Gastrocnemius medialis (tissue), 4 donors: ENCODE measurements around the gene GPRIN1. TPM values are rescaled to one million over a fixed set of nuclear protein-coding genes. Genes with fewer than 3 reads are reported as not detected.

Experiments used
- ATAC-seq, 2 donors: fragments of 150-250 bp; one replicate each; pipeline ENCODE4 v1.9.1; 2016
- DNase-seq, 2 donors: peaks; one replicate each; pipeline ENCODE4 v3.0.0-alpha.2; 2019
- H3K27ac ChIP-seq, 4 donors: fragments of 200-600 bp; sonication (generic); 1 replicate in 1 of 4; 2 replicates in 3 of 4; pipeline ENCODE4 v1.5.1; 2016 to 2018; ENCODE audit warnings: mild to moderate bottlenecking in 2 of 4, moderate library complexity in 1 of 4
- H3K27me3 ChIP-seq, 3 donors: fragments of 200-600 bp; sonication (generic) in 2 of 3; 1 replicate in 1 of 3; 2 replicates in 2 of 3; pipeline versions ENCODE4 v1.5.1 to v1.6.0; 2016 to 2019; ENCODE audit warnings: mild to moderate bottlenecking in 1 of 3, moderate library complexity in 1 of 3
- H3K36me3 ChIP-seq, 2 donors: fragments of 200-600 bp; sonication (generic) in 1 of 2; one replicate each; pipeline ENCODE4 v1.5.1; 2017 to 2018
- H3K4me1 ChIP-seq, 2 donors: fragments of 200-600 bp; sonication (generic) in 1 of 2; one replicate each; pipeline ENCODE4 v1.5.1; 2016 to 2017; ENCODE audit warnings: mild to moderate bottlenecking in 2 of 2
- H3K4me3 ChIP-seq, 4 donors: fragments of 200-600 bp; sonication (generic) in 3 of 4; 1 replicate in 1 of 4; 2 replicates in 3 of 4; pipeline ENCODE4 v1.5.1; 2016 to 2019; ENCODE audit warnings: mild to moderate bottlenecking in 2 of 4
- H3K9me3 ChIP-seq, 3 donors: fragments of 200-600 bp; sonication (generic) in 2 of 3; 1 replicate in 1 of 3; 2 replicates in 2 of 3; pipeline ENCODE4 v1.5.1; 2016 to 2019
- CTCF ChIP-seq, 5 experiments: fragments of 450-650 bp in 3 of 5; fragments of 200-600 bp in 2 of 5; sonication (generic) in 2 of 5; IDR thresholded peaks in 4 of 5; conservative IDR thresholded peaks in 1 of 5; 1 replicate in 4 of 5; 2 replicates in 1 of 5; pipeline ENCODE4 v1.5.1; 2016 to 2019; ENCODE audit warnings: antibody characterized with exemption in 5 of 5, mild to moderate bottlenecking in 3 of 5, moderate library complexity in 3 of 5
- POLR2A ChIP-seq, 2 donors: fragments of 450-650 bp; IDR thresholded peaks; one replicate each; pipeline ENCODE4 v1.6.1; 2017; ENCODE audit warnings: antibody characterized with exemption in 2 of 2, mild to moderate bottlenecking in 2 of 2, moderate library complexity in 2 of 2
- in situ Hi-C, 4 donors: fragments of 200-750 bp; cut with MboI; loops; one replicate each; pipeline versions ENCODE4 v1.15.0 to v1.8.0; 2017; ENCODE audit warnings: low sequenced_read_pairs in 4 of 4
- intact Hi-C: fragments of 100-400 bp; cut with DNase I; formaldehyde crosslinking; loops from one replicate; pipeline ENCODE4 v1.15.1; 2023; ENCODE audit warnings: low total_unique reads
- total RNA-seq, 4 donors: library from RNA; depleted of rRNA; stranded (reverse); fragments of >200 nt; gene quantifications; one replicate each; pipeline versions ENCODE4 v1.1.0 to v1.2.3, GENCODE V29; 2016

Gene GPRIN1
- total RNA-seq, 4 donors from 2014 or later = 0.35 to 0.78 (median 0.47) TPM

GRCh38 chr5:176656467-176656990 is 46.6 kb upstream of the GPRIN1 start:
- H3K4me1 ChIP-seq = peaks cover 0 to 4% of the 10 kb centered on the region in 2 donors
- no peak overlapping the region for H3K27ac ChIP-seq
- no peak for DNase-seq
- in situ Hi-C loops = loop anchor here in 2 of 4 donors (25.0 kb wide), 2 partner anchors 306 to 456 kb away; no protein-coding TSS in a partner anchor
- H3K27me3 ChIP-seq = no peaks in the 10 kb centered on the region
- intact Hi-C loops = loop anchor here (5.0 kb wide), 1 partner anchor 301 kb away; no protein-coding TSS in a partner anchor
- H3K4me3 ChIP-seq = no peak overlapping the region
- ATAC-seq = no peak
- H3K36me3 ChIP-seq = peaks cover 0 to 8% of the 10 kb centered on the region in 2 donors
- TF ChIP-seq POLR2A (IDR thresholded peaks at IDR 0.05) (no peak), CTCF (IDR thresholded peaks at IDR 0.05 in 4 of 5, conservative IDR thresholded peaks at IDR 0.05 in 1 of 5) (no peak)
- H3K9me3 ChIP-seq = no peaks in the 10 kb centered on the region

DNA sequence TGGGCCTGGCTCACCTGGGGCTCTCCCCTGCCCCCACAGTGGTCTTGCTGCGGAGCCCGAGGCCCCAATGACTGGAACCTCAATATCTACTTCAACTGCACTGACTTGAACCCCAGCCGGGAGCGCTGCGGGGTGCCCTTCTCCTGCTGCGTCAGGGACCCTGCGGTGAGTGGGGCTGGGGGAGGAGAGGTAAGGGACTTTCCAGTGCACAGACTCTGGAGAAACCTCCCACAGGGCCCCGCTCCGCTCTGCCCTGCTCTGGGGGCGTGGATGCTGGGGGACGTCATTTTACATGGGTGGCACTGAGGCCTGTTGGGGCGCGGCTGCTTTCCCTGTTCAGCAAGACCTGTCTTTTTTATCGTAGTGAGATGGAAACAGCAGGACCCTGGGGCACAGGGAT is 44.9 kb upstream of the GPRIN1 start:
- no peak for ATAC-seq
- Histone ChIP-seq H3K27ac (no peak overlapping the region), H3K9me3 (no peaks in the 10 kb centered on the region), H3K27me3 (no peaks in the 10 kb centered on the region), H3K4me1 (peaks cover 0 to 4% of the 10 kb centered on the region in 2 donors), H3K36me3 (peaks cover 0 to 8% of the 10 kb centered on the region in 2 donors), H3K4me3 (no peak overlapping the region)
- intact Hi-C loops (loop anchor here (5.0 kb wide), 1 partner anchor 302 kb away; no protein-coding TSS in a partner anchor), in situ Hi-C loops (loop anchor here in 2 of 4 donors (25.0 kb wide), 2 partner anchors 307 to 457 kb away; no protein-coding TSS in a partner anchor)
- DNase-seq = no peak
- no peak for TF ChIP-seq CTCF (IDR thresholded peaks at IDR 0.05 in 4 of 5, conservative IDR thresholded peaks at IDR 0.05 in 1 of 5)

GRCh38 chr5:176653401-176654385 is 43.7 kb upstream of the GPRIN1 start:
- DNase-seq (no peak), ATAC-seq (no peak)
- Histone ChIP-seq H3K4me1 (peaks cover 0 to 4% of the 10 kb centered on the region in 2 donors), H3K27ac (no peak overlapping the region), H3K27me3 (no peaks in the 10 kb centered on the region), H3K36me3 (peaks cover 0 to 8% of the 10 kb centered on the region in 2 donors), H3K9me3 (no peaks in the 10 kb centered on the region), H3K4me3 (no peak overlapping the region)
- in situ Hi-C loops = loop anchor here in 2 of 4 donors (25.0 kb wide), 2 partner anchors 309 to 459 kb away; no protein-coding TSS in a partner anchor
- intact Hi-C loops = no loop called here
- no peak for TF ChIP-seq POLR2A (IDR thresholded peaks at IDR 0.05)

DNA sequence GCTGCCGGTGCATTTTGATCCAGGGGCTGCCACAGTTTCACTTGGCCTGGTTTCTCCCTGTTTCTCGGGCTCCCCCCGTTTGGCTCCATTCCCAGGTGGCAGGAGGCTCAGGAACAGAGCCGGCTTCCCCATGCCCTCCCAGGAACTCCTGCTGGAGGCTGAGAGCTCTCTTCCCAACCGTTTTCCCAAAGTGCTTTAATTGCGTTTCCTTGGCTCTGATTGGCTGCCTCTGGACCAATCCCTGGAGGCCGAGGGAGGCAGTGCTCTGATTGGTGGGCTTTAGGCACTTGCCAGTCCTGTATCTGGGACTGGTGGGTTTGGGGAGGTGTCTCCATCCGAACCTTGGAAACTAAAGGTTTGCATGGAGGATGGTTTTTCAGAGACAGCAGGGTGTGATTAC is 42.2 kb upstream of the GPRIN1 start:
- Histone ChIP-seq H3K27me3 (no peaks in the 10 kb centered on the region), H3K4me1 (peaks cover 9 to 12% of the 10 kb centered on the region in 2 donors), H3K9me3 (no peaks in the 10 kb centered on the region), H3K4me3 (no peak overlapping the region), H3K27ac (no peak overlapping the region), H3K36me3 (peaks cover 0 to 8% of the 10 kb centered on the region in 2 donors)
- ATAC-seq (no peak), DNase-seq (no peak)
- TF ChIP-seq CTCF (IDR thresholded peaks at IDR 0.05 in 4 of 5, conservative IDR thresholded peaks at IDR 0.05 in 1 of 5) = no peak
- no peak for TF ChIP-seq POLR2A (IDR thresholded peaks at IDR 0.05)
- in situ Hi-C loops = loop anchor here in 2 of 4 donors (25.0 kb wide), 2 partner anchors 310 to 460 kb away; no protein-coding TSS in a partner anchor
- intact Hi-C loops = no loop called here
